GM15510 (cell line): Measurements from ENCODE around the gene BTLA.

Experiments used
- POLR2A ChIP-seq: IDR thresholded peaks from 3 replicates; pipeline ENCODE4 v1.6.1; 2011; ENCODE audit warnings: borderline replicate concordance; ENCODE audit not compliant: insufficient read length; ENCODE audit errors: extremely low read depth

The BTLA gene, protein sequence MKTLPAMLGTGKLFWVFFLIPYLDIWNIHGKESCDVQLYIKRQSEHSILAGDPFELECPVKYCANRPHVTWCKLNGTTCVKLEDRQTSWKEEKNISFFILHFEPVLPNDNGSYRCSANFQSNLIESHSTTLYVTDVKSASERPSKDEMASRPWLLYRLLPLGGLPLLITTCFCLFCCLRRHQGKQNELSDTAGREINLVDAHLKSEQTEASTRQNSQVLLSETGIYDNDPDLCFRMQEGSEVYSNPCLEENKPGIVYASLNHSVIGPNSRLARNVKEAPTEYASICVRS

DNA sequence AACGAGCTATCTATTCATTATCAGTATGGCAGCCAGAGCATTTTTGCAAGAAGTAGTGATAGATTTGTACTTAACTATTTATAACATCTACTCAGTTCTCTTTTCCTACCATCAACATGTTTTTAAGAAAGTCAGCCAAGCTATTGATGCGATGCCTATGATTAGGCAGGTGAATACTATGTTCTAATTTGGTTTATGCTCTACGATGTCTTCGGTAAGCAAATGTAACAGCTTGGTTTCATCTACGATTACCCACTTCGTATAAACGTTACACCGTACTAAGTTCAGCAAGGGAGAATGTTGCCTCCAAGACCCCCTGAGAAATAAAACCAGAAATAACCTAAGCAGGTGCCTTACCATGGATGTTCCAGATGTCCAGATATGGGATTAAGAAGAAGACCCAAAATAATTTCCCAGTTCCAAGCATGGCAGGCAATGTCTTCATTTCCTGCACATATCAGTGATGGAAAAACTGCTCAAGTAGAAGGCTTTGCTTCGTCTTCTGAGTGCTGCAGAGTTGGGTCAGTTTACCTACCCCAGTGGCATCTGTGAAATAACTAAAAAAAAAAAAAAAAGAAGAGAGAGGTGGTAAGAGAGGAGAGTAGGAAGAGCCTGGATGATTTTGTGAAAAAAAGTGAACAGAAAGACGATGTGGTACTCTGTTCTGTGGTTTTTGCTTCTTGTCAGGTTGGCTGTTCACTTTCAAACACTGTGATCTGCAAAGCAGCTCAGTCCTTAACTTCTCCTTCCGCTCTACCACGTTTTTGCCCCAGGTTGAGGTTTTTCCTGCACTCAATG is at the start of gene BTLA:
BTLA (minus strand) TSS at position 559 of the 798 bp plus-strand sequence; CDS start at position 445, 114 bp downstream.
- peak; percentile 42 for TF ChIP-seq POLR2A

DNA sequence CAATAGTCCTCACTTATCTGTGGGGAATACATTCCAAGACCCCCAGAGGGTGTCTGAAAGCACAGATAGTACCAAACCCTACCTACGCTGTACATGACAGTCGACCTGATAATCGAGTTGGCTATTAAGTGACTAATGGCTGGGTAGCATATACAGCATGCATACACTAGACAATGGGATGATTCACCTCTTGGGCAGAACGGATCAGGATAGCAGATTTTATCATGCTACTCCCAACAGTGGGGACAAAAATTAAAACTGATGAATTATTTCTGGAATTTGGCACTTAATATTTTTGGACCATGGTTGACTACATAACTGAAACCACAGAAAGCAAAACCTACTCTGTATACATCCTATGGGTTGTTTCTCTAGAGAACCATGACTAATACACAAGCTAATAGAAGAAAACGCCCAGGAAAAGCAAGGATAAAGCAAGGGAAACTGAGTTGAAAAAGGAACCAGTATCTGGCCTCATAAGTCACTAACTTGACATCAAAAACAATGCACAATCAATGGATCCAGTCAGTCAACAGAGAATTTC is 47.0 kb upstream of the BTLA start:
- no peak for TF ChIP-seq POLR2A

DNA sequence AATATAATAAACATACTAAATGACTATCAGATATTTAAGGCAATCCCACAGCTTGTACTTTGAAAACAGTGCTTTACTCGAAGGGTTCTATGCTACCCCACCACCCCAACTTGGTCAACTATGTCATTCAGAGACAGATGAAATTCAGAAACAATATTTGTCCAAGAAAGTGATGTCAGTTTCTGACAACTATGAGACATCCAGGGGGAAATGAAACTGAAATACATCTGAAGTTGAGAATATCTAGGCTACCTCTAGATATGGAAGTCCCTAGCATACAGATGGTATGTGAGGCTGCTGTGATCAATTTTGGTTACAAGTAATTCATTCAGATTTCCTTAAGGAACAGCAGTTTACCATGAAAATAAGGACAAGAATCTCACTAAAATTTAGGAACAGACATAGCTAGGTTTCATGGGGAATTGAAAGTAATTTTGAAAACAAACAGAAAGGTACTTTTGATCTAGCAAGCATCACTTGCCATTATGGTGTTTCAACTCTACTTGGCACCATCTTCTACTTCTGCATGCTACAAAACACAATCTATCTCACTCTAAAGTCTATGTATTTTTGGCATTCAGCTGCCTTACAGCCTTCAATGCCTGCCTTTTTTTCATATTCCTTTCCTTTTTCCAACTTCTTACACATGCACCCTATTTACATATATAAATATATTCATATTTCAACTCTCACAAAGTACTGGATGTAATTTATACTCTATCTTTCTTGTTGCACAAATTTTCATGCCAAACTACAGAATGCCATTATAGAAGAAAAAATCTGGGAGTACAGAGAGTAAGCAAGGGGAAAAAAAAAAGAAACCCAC is 40.8 kb upstream of the BTLA start:
- no peak for TF ChIP-seq POLR2A

DNA sequence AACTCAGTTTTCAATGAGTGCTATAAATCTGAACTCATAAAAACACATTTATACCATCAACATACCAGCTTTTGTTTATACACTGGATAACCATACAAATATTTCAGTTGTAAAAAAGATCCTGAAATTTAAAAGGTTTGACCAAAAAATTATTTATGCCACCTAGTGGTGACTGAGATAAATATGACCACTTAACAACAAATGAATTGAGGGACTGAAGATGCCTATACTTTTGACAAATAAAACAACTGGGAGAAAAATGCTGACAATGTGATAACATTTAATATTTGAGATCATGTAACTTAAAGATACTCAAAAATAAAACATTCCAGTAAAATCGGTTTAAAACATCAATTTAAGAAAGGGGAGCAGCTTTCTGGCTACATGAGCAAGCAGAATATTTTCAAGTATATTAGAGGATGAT is 32.1 kb upstream of the BTLA start:
- TF ChIP-seq POLR2A, result no peak

DNA sequence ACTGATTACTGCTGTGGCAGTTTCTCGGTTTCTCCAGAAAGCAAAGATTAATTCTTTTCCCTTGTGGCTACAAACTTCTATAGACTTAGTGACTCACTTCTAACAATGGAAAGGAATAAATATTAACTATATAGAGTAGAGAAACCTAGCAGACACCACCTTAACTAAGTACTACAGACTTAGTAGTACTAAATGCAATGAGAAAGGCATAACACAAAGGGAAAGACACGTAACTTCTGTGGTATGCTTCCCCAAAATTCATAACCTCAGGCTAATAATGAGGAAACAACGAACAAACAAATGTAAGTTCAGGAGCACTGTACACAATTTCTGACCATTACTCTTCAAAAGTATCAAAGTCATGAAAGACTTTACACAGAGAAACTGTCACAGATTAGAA is 31.3 kb upstream of the BTLA start:
- no peak for TF ChIP-seq POLR2A

DNA sequence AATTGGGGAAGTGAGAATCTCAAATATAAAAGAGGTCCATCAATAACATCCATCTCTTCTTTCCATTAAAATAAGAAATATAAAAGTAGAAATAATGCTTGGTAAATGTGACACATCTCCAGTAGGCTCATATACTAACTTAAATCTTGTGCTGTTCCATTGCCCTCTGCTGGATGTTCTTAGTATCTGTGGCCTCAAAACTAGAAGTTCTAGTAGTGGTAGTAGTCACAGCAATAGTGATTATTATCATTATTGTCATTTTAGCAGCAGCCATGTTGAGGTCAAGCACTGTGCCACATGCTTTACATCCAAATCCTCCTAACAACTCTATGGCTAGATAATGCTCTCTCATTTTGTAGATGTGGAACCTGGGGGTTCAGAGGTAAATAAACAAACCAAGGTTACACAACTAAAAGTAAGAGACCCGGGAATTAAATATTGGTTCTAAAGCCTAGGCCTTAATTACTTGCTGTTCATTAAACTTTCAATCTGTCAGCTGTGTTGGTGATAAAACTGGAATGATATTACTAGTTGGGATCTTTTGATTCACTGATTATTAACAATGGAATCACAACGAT is 20.2 kb upstream of the BTLA start:
- no peak for TF ChIP-seq POLR2A

DNA sequence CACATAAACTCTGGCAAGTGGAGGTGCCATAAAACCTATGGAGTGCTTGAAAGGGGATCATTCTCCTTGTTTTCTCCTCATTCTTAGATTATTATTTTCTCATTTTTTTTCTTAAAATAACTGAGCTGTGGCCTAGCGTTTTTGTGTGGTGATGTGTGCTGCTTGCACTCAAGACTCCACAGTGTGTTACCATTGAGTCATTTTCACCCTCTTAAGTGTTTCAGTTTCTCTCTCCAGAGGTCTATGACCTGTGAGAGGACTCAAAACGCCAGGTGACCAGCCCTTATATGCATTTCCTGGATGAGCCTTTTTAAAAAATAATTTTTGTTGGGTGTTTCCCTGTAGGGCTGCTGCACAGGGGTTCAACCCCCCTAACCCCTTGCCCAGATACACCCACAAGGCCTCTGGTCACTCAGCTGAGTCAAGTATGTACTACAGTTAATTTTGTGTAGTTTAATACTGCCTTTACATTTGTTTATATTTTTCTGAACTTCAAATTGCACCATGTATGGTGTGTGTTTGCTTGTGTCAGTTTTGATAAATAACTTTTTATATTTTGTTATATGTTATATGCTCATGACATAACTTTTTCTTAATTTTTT is 15.4 kb upstream of the BTLA start:
- no peak for TF ChIP-seq POLR2A

DNA sequence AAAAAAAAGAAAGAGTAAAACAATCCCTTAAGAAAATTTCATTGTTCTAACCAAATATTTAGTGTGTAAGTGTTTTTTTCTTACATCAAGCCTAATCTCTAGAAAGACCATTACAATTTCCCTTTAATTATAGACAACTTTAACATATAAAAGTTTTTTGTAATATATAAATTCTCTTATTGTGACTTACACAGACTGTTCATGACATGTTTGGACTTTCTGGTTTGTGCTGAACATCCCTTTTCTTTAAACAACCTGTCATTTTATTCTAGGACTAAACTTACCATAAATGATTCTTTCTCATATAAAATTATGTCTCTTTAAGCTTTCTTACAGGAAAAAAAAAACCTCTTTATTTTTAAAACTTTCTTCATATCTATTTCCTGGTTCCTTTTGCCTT is 13.0 kb upstream of the BTLA start:
- TF ChIP-seq POLR2A, result no peak

DNA sequence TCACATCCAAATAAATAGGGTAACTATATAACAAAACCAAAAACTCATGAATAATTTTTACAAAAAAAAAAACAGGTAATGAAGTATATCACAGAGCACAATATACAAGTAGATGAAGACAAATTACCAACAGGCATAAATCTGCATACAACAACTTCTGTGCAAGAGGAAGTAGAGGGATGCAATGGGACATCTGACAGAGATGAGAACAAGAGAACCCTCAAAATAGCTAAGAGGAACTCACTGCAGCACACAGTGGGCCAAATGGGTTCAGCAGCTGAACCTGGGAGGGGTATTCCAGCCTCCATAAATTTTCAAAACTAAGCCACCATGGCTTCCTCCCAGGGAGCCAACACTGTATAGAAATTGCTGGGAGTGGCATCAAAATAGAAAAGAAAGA is 9.6 kb upstream of the BTLA start:
- no peak for TF ChIP-seq POLR2A

DNA sequence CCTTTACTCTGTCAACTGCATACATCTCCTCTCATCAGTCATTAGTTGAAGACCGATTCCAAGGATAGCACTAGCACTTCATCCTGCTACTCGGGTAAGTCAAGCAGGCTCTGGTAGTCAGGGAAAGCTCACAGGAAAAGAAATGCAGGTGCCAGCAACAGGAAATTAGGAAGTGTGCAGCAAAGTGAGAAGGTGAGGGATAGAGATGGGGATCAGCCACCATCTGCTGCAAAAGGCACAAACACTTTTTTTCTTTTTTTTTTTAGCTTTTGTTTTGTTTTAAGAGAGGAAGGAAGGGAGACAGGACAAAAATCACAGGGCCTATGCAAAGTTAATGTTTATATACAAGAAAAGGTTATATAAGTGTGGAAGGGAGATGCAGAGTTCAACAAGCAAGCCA is 9.0 kb upstream of the BTLA start:
- no peak for TF ChIP-seq POLR2A

DNA sequence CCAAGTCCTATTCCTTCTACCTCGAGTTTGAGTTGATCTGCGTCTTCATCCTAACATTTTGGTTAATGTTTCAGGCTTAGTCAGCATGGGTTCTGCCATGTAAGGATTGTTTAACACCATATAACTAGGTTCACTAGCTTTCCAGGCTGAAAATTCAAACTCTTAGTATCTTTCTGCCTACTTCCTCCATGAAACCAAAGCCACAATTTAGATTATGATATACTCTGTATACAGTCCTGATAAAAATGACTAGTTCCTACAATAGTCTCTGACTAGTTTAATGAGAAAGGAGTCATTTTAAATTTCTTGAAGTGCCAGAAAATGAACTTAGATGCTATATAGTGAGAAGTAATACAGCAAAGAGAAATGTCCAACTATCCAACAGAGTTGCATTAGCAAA is 6.6 kb upstream of the BTLA start:
- TF ChIP-seq POLR2A, result no peak

DNA sequence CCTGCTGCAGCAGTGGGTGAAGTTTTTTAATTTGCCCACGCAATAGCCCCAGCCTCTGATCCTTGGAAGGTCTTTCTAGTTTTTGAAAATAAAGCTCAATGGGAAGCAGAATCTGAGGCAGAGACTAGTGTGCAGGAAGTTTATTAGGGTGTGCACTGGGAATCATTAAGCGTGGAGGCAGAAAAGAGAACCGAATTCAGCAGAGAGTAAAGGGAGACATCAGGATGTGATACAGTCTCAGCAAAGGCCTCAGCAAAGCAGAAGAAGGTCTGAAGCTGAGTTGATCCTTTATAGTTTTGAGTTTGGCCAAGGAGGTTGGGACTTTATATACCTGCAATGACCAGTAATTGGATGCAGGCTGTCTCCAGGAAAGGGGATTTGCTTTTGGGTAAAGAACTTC is 4.9 kb upstream of the BTLA start:
- TF ChIP-seq POLR2A, result no peak

DNA sequence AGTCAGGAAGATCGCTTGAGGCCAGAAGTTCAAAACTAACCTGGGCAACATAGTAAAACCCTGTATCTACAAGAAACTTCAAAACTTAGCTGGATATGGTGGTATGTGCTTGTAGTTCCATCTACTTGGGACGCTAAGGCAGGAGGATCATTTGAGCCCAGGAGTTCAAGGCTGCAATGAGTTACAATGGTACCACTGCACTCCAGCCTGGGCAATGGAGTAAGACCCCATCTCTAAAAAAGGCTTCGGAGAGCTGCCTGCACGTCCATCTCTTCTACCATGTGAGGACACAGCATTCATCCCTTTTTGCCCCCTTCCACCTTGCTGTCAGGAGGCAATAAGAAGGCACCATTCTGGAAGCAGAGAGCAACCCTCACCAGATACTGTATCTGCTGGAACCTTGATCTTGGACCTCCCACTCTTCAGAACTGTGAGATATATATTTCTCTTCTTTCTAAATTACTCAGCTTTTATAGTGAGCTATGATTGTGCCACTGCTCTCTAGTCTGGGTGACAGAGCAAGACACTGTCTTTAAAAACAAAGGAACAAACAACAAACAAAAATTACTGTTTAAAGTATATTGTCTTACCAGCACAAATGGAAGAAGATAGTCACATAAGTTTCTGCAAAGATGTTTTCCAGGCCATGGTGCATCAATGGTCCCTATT is 4.2 kb upstream of the BTLA start:
- no peak for TF ChIP-seq POLR2A

DNA sequence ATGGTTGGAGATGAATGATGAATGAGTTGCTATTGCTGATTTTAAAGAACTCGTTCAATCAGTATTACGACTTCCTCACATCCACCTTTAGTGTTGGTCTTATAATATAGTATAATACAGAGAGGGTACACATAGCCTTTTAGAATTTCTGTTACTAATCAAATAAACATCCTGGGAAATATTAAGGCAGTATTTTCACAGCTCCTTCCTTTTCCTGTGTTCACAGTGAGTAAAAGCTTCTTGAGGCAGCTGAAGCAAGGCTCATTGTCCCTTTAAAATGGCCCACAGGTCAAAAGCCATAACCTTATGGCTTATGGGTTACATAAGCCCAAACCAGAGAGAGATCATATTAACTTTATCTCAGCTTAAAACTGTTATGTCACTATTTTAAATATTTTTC is 1.3 kb upstream of the BTLA start:
- no peak for TF ChIP-seq POLR2A
